ENCODE results near the gene RMND5B. TPM values are rescaled to one million over a fixed set of nuclear protein-coding genes. Genes with fewer than 3 reads are reported as not detected.

RMND5B gene
- total RNA-seq, 2 donors from 2014 or later = 36.0 to 36.9 TPM

DNA sequence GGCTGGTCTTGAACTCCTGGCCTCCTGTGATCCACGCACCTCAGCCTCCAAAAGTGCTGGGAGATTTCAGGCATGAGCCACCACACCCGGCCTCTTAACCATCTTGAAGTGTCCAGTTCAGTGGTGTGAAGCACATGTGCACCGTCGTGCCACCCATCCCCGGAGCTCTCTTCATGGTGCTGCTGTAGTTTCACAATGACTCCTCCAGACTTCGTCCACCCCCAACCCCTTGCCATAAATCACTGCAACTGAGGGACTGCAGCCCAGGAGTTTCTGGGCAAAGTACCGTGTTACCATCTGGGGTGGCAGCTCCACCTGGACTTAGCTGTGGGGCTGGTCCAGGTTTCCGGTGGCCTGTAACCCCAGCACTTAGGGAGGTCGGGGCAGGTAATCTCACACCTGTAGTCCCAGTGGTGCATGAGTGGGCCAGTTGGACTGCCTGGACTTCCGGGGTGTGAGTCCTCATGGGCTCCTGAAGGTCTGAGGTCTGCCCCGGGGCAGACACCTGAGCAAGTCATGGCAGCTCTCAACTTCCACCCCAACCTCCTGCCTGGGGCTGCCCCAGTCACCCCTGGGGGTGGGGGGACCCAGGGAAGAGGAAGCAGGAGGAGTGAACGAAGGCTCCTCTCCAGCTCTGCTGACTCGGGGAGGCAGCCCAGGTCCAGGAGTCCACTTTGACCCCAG is 24.1 kb upstream of the RMND5B start:
- no peak overlapping the region for H3K9ac ChIP-seq (ENCODE audit: extremely low read depth, low read length, poor library complexity, severe bottlenecking)
- no peaks in the 10 kb centered on the region for H3K9me3 ChIP-seq (ENCODE audit: control insufficient read depth, low read length)
- no peak overlapping the region for H3K4me3 ChIP-seq (ENCODE audit: low read length)
- Mint-ChIP-seq H3K4me3 (no peak overlapping the region), H3K4me1 (no peaks in the 10 kb centered on the region), H3K36me3 (ENCODE audit: low read depth) (no peaks in the 10 kb centered on the region), H3K27me3 (ENCODE audit: insufficient read depth) (peaks cover 6% of the 10 kb centered on the region), H3K27ac (no peak overlapping the region), H3K9me3 (no peaks in the 10 kb centered on the region)
- H3K36me3 ChIP-seq (ENCODE audit: control insufficient read depth, insufficient read depth, low read length) = no peaks in the 10 kb centered on the region
- no peak for DNase-seq
- TF ChIP-seq, protein P1, sequence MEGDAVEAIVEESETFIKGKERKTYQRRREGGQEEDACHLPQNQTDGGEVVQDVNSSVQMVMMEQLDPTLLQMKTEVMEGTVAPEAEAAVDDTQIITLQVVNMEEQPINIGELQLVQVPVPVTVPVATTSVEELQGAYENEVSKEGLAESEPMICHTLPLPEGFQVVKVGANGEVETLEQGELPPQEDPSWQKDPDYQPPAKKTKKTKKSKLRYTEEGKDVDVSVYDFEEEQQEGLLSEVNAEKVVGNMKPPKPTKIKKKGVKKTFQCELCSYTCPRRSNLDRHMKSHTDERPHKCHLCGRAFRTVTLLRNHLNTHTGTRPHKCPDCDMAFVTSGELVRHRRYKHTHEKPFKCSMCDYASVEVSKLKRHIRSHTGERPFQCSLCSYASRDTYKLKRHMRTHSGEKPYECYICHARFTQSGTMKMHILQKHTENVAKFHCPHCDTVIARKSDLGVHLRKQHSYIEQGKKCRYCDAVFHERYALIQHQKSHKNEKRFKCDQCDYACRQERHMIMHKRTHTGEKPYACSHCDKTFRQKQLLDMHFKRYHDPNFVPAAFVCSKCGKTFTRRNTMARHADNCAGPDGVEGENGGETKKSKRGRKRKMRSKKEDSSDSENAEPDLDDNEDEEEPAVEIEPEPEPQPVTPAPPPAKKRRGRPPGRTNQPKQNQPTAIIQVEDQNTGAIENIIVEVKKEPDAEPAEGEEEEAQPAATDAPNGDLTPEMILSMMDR (conservative IDR thresholded peaks at IDR 0.05) = no peak
- H3K27ac ChIP-seq (ENCODE audit: low read depth, low read length) = no peak overlapping the region
- no peaks in the 10 kb centered on the region for H3K4me1 ChIP-seq (ENCODE audit: control insufficient read depth, insufficient read depth, low read length)
- 92 to 93% methylated on average over 7 to 13 of the region's 13 CpGs for WGBS, 2 experiments (ENCODE audit: insufficient coverage in 1 of 2, insufficient read length in 1 of 2)
- H3K27me3 ChIP-seq (ENCODE audit: control insufficient read depth, insufficient read depth, low read length, poor library complexity, severe bottlenecking) = no peaks in the 10 kb centered on the region

DNA sequence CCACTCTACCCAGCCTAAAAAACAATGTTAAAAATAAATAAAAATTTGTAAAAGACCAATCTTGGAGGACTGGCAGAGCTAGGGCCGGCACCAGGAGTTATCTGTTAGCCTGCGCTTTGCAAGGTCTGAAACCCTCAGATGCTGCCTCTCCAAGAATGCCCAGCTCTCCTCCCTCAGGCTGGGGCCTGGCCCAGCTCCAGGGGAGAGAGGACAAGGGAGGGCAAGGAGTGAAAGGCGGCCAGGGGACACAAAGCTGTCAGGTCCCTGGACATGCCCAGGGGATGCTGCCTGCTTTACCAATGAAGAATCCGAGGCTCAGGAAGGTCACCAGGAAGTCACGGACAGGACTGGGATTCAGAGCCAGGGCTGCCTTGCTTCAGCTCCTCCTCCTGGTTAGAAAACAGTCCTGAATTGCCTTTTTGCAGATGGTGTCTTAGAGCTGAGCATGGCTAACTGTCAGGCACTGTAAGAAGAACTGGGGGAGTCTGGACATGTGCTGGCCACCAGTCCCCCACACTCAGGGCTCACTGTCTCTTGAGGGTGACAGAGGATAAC is 23.0 kb upstream of the RMND5B start:
- H3K9me3 ChIP-seq (ENCODE audit: control insufficient read depth, low read length) = no peaks in the 10 kb centered on the region
- no peak overlapping the region for H3K4me3 ChIP-seq (ENCODE audit: low read length)
- H3K9ac ChIP-seq (ENCODE audit: extremely low read depth, low read length, poor library complexity, severe bottlenecking) = no peak overlapping the region
- DNase-seq = no peak
- H3K36me3 Mint-ChIP-seq (ENCODE audit: low read depth) = no peaks in the 10 kb centered on the region
- H3K4me1 ChIP-seq (ENCODE audit: control insufficient read depth, insufficient read depth, low read length) = no peaks in the 10 kb centered on the region
- H3K36me3 ChIP-seq (ENCODE audit: control insufficient read depth, insufficient read depth, low read length) = no peaks in the 10 kb centered on the region
- no peak overlapping the region for H3K27ac Mint-ChIP-seq
- H3K9me3 Mint-ChIP-seq = peaks cover 3% of the 10 kb centered on the region
- TF ChIP-seq, protein P1 (conservative IDR thresholded peaks at IDR 0.05) = no peak
- H3K27me3 ChIP-seq (ENCODE audit: control insufficient read depth, insufficient read depth, low read length, poor library complexity, severe bottlenecking) = no peaks in the 10 kb centered on the region
- H3K27ac ChIP-seq (ENCODE audit: low read depth, low read length) = no peak overlapping the region
- H3K4me1 Mint-ChIP-seq = no peaks in the 10 kb centered on the region
- no peak overlapping the region for H3K4me3 Mint-ChIP-seq
- H3K27me3 Mint-ChIP-seq (ENCODE audit: insufficient read depth) = peaks cover 16% of the 10 kb centered on the region
- WGBS, 2 experiments (ENCODE audit: insufficient coverage in 1 of 2, insufficient read length in 1 of 2) = 68 to 73% methylated on average over 4 to 5 of the region's 5 CpGs

DNA sequence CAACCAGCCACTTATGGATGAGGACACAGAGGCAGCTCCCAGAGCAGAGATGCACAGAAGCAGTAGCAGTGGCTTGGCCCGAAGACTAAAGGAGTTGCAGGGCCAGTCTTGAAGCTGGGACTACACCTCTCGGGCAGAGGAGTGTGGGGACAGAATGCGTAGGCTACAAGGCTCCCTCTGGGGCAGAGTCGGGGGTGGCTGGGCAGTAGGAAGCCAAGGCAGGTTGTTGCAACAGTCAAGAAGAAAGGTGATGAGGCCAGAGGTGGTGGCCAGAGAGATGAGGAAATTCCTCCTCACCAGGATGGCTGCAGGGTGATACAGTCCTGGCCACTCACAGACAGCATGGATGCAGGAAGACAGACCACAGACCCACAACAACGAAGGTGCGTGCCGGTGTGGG is 22.4 kb upstream of the RMND5B start:
- TF ChIP-seq, protein P1 (conservative IDR thresholded peaks at IDR 0.05) = no peak
- Histone ChIP-seq H3K27ac (ENCODE audit: low read depth, low read length) (no peak overlapping the region), H3K4me3 (ENCODE audit: low read length) (no peak overlapping the region), H3K9ac (ENCODE audit: extremely low read depth, low read length, poor library complexity, severe bottlenecking) (no peak overlapping the region), H3K9me3 (ENCODE audit: control insufficient read depth, low read length) (no peaks in the 10 kb centered on the region), H3K36me3 (ENCODE audit: control insufficient read depth, insufficient read depth, low read length) (no peaks in the 10 kb centered on the region), H3K4me1 (ENCODE audit: control insufficient read depth, insufficient read depth, low read length) (no peaks in the 10 kb centered on the region), H3K27me3 (ENCODE audit: control insufficient read depth, insufficient read depth, low read length, poor library complexity, severe bottlenecking) (no peaks in the 10 kb centered on the region)
- Mint-ChIP-seq H3K4me3 (no peak overlapping the region), H3K27ac (no peak overlapping the region), H3K36me3 (ENCODE audit: low read depth) (no peaks in the 10 kb centered on the region), H3K27me3 (ENCODE audit: insufficient read depth) (peaks cover 18% of the 10 kb centered on the region), H3K9me3 (peaks cover 4% of the 10 kb centered on the region), H3K4me1 (no peaks in the 10 kb centered on the region)
- WGBS, 2 experiments (ENCODE audit: insufficient coverage in 1 of 2, insufficient read length in 1 of 2) = 79 to 85% methylated on average over 6 to 7 of the region's 7 CpGs
- DNase-seq = no peak

All from endodermal cell (in vitro differentiated cells).